GM21390 (cell line): Measurements from ENCODE around the gene BEX3.

ENCODE experiments used
- ATAC-seq: cut with Tn5 transposase; IDR thresholded peaks from one replicate; pipeline ENCODE4 v1.9.1; 2021; ENCODE audit not compliant: unreplicated experiment

The BEX3 gene

GRCh38 chrX:103417933-103418332, 41.6 kb downstream of the BEX3 start:
- no peak for ATAC-seq

GRCh38 chrX:103418811-103419340, 42.5 kb downstream of the BEX3 start:
- ATAC-seq, result no peak

GRCh38 chrX:103423955-103424638, 47.8 kb downstream of the BEX3 start:
- no peak for ATAC-seq
